H9 (cell line): Measurements from ENCODE around the gene MS4A4A. TPM values are rescaled to one million over a fixed set of nuclear protein-coding genes. Genes with fewer than 3 reads are reported as not detected.

Source experiments
- DNase-seq: peaks from one replicate; pipeline ENCODE4 v3.0.0-alpha.2; 2017
- H2AFZ ChIP-seq: one replicate; pipeline ENCODE4 v1.6.1; 2013; ENCODE audit warnings: mild to moderate bottlenecking, low read length, control low read depth, moderate library complexity
- H2AK5ac ChIP-seq: 2 replicates; pipeline ENCODE4 v1.6.1; 2013; ENCODE audit warnings: low read length, control low read depth, mixed read lengths; ENCODE audit not compliant: insufficient read length
- H2BK120ac ChIP-seq: one replicate; pipeline ENCODE4 v1.6.1; 2013; ENCODE audit warnings: low read depth, mild to moderate bottlenecking, low read length, control low read depth, inconsistent platforms; ENCODE audit not compliant: poor library complexity, severe bottlenecking
- H2BK12ac ChIP-seq: 2 replicates; pipeline ENCODE4 v1.6.1; 2013; ENCODE audit warnings: low read length, control low read depth, mixed read lengths, low read depth; ENCODE audit not compliant: insufficient read length
- H2BK15ac ChIP-seq: 2 replicates; pipeline ENCODE4 v1.6.1; 2013; ENCODE audit warnings: low read depth, low read length, control low read depth
- H2BK20ac ChIP-seq: one replicate; pipeline ENCODE4 v1.6.1; 2013; ENCODE audit warnings: low read depth, mild to moderate bottlenecking, low read length, control low read depth, inconsistent platforms; ENCODE audit not compliant: poor library complexity, severe bottlenecking
- H2BK5ac ChIP-seq: 2 replicates; pipeline ENCODE4 v1.6.1; 2013; ENCODE audit warnings: low read length, control low read depth, mixed read lengths; ENCODE audit not compliant: insufficient read length
- H3K14ac ChIP-seq: 2 replicates; pipeline ENCODE4 v1.6.1; 2013; ENCODE audit warnings: low read length, control low read depth; ENCODE audit not compliant: insufficient read depth
- H3K18ac ChIP-seq: 2 replicates; pipeline ENCODE4 v1.6.1; 2013; ENCODE audit warnings: low read depth, mild to moderate bottlenecking, mixed read lengths, low read length, control low read depth; ENCODE audit not compliant: insufficient read length
- H3K23ac ChIP-seq: 2 replicates; pipeline ENCODE4 v1.6.1; 2013; ENCODE audit warnings: low read length, control low read depth, mixed read lengths, low read depth; ENCODE audit not compliant: insufficient read length
- H3K23me2 ChIP-seq: 2 replicates; pipeline ENCODE4 v1.6.1; 2013; ENCODE audit warnings: low read depth, mild to moderate bottlenecking, mixed read lengths, low read length, control low read depth; ENCODE audit not compliant: insufficient read length, poor library complexity, severe bottlenecking
- H3K27ac ChIP-seq: 2 replicates; pipeline ENCODE4 v1.5.1; 2013; ENCODE audit warnings: low read length, control low read depth, mixed read lengths, low read depth; ENCODE audit not compliant: insufficient read length
- H3K27me3 ChIP-seq: 2 replicates; pipeline ENCODE4 v1.6.1; 2013; ENCODE audit warnings: low read length, control low read depth, inconsistent platforms; ENCODE audit not compliant: insufficient read depth
- H3K4ac ChIP-seq: 2 replicates; pipeline ENCODE4 v1.6.1; 2013; ENCODE audit warnings: low read depth, mild to moderate bottlenecking, control low read depth, inconsistent platforms, low read length, moderate library complexity
- H3K4me1 ChIP-seq: 2 replicates; pipeline ENCODE4 v1.6.1; 2013; ENCODE audit warnings: low read length, control low read depth, inconsistent platforms; ENCODE audit not compliant: insufficient read depth
- H3K4me2 ChIP-seq: 2 replicates; pipeline ENCODE4 v1.6.1; 2013; ENCODE audit warnings: low read length, control low read depth, mixed read lengths; ENCODE audit not compliant: insufficient read length, insufficient read depth
- H3K56ac ChIP-seq: 2 replicates; pipeline ENCODE4 v1.6.1; 2013; ENCODE audit warnings: low read depth, mild to moderate bottlenecking, mixed read lengths, low read length, control low read depth; ENCODE audit not compliant: insufficient read length
- H3K79me1 ChIP-seq: 2 replicates; pipeline ENCODE4 v1.6.1; 2013; ENCODE audit warnings: low read depth, mild to moderate bottlenecking, moderate library complexity, low read length, control low read depth, inconsistent platforms; ENCODE audit not compliant: insufficient read depth, poor library complexity, severe bottlenecking
- H3K79me2 ChIP-seq: 2 replicates; pipeline ENCODE4 v1.6.1; 2013; ENCODE audit warnings: low read length, control low read depth, inconsistent platforms; ENCODE audit not compliant: insufficient read depth
- H3K9ac ChIP-seq: 2 replicates; pipeline ENCODE4 v1.6.1; 2013; ENCODE audit warnings: low read length, control low read depth, mixed read lengths; ENCODE audit not compliant: insufficient read length; ENCODE audit errors: extremely low read depth
- H3K9me3 ChIP-seq: one replicate; pipeline ENCODE4 v1.6.1; 2013; ENCODE audit warnings: low read depth, low read length, inconsistent platforms; ENCODE audit not compliant: control insufficient read depth
- H3T11ph ChIP-seq: one replicate; pipeline ENCODE4 v1.6.1; 2013; ENCODE audit warnings: mild to moderate bottlenecking, low read length, control low read depth, inconsistent platforms
- H4K20me1 ChIP-seq: one replicate; pipeline ENCODE4 v1.6.1; 2013; ENCODE audit not compliant: control insufficient read depth, insufficient read length, insufficient read depth
- H4K5ac ChIP-seq: 2 replicates; pipeline ENCODE4 v1.6.1; 2013; ENCODE audit warnings: low read depth, mild to moderate bottlenecking, mixed read lengths, low read length, control low read depth; ENCODE audit not compliant: insufficient read length
- H4K8ac ChIP-seq: replicated peaks from 2 replicates; pipeline ENCODE4 v1.6.1; 2013; ENCODE audit warnings: low read length, control low read depth, mixed read lengths, low read depth; ENCODE audit not compliant: insufficient read length
- H4K91ac ChIP-seq: 2 replicates; pipeline ENCODE4 v1.6.1; 2013; ENCODE audit warnings: low read depth, mild to moderate bottlenecking, moderate library complexity, mixed read lengths, low read length, control low read depth; ENCODE audit not compliant: insufficient read length
- H3K27ac Mint-ChIP-seq, 3 experiments: 2 replicates in 2 of 3; 3 replicates in 1 of 3; pipeline ENCODE4 v1.8.0; 2020 to 2021; ENCODE audit warnings: mixed read lengths in 3 of 3, mild to moderate bottlenecking in 1 of 3, moderate library complexity in 1 of 3
- H3K27me3 Mint-ChIP-seq: 2 replicates; pipeline ENCODE4 v1.8.0; 2021; ENCODE audit warnings: low read depth, mild to moderate bottlenecking, moderate library complexity, mixed read lengths
- H3K36me3 Mint-ChIP-seq, 3 experiments: 2 replicates in 2 of 3; 3 replicates in 1 of 3; pipeline ENCODE4 v1.8.0; 2020 to 2021; ENCODE audit warnings: low read depth in 3 of 3, mixed read lengths in 3 of 3; ENCODE audit not compliant: insufficient read depth in 1 of 3
- H3K4me1 Mint-ChIP-seq, 2 experiments: 2 replicates each; pipeline ENCODE4 v1.8.0; 2020; ENCODE audit warnings: mixed read lengths in 2 of 2
- H3K4me3 Mint-ChIP-seq, 2 experiments: 2 replicates in 1 of 2; 3 replicates in 1 of 2; pipeline ENCODE4 v1.8.0; 2020 to 2021; ENCODE audit warnings: mild to moderate bottlenecking in 2 of 2, mixed read lengths in 2 of 2, moderate library complexity in 1 of 2
- H3K9me3 Mint-ChIP-seq, 2 experiments: 2 replicates in 1 of 2; 3 replicates in 1 of 2; pipeline ENCODE4 v1.8.0; 2020; ENCODE audit warnings: mild to moderate bottlenecking in 2 of 2, mixed read lengths in 2 of 2, moderate library complexity in 1 of 2
- CTCF ChIP-seq: fragments of 200-600 bp; sonication (generic); conservative IDR thresholded peaks from 3 replicates; pipeline ENCODE4 v1.8.0; 2021; ENCODE audit warnings: antibody characterized with exemption, mild to moderate bottlenecking
- WGBS: extraction: QIAGEN DNeasy Blood & Tissue Kit; methylation state at CpG from one replicate; pipeline ENCODE4 v1.1.7; 2013; ENCODE audit warnings: missing lambda C conversion rate, low lambda C conversion rate, mixed read lengths; ENCODE audit not compliant: insufficient read length; ENCODE audit errors: extremely low coverage; 5-methylcytosine and 5-hydroxymethylcytosine counted together
- total RNA-seq: library from RNA; stranded (reverse); gene quantifications from 2 replicates; pipeline ENCODE4 v1.2.1, GENCODE V29; 2021

The MS4A4A gene
- total RNA-seq, 1 experiment from 2014 or later, result not detected

GRCh38 chr11:60357771-60358170 lies 77.3 kb downstream of the MS4A4A start:
- no peak overlapping the region for H3K18ac ChIP-seq
- no peak overlapping the region for H3K14ac ChIP-seq
- no peak for TF ChIP-seq CTCF
- H2BK15ac ChIP-seq, result no peak overlapping the region
- no peak overlapping the region for H2BK20ac ChIP-seq
- H2AFZ ChIP-seq, result no peak overlapping the region
- no peak overlapping the region for H4K91ac ChIP-seq
- no peak overlapping the region for H3K4me3 Mint-ChIP-seq
- H3K27ac Mint-ChIP-seq, result no peak overlapping the region
- no peak overlapping the region for H3K27ac ChIP-seq
- no peak overlapping the region for H2AK5ac ChIP-seq
- H3K23ac ChIP-seq, result no peak overlapping the region
- H4K20me1 ChIP-seq, result no peaks in the 10 kb centered on the region
- H3K23me2 ChIP-seq, result no peaks in the 10 kb centered on the region
- H4K8ac ChIP-seq, result no peak overlapping the region
- H2BK120ac ChIP-seq, result no peak overlapping the region
- no peaks in the 10 kb centered on the region for H3K4me1 ChIP-seq
- no peak overlapping the region for H2BK12ac ChIP-seq
- peaks cover 33 to 39% of the 10 kb centered on the region in 2 experiments for H3K9me3 Mint-ChIP-seq
- no peak overlapping the region for H3K56ac ChIP-seq
- H3K79me1 ChIP-seq, result no peaks in the 10 kb centered on the region
- peaks cover 27% of the 10 kb centered on the region for H3K9me3 ChIP-seq
- peaks cover 2 to 4% of the 10 kb centered on the region in 2 experiments; a peak in 2 of 4 replicates for H3K4me1 Mint-ChIP-seq
- peaks cover 13 to 42% (median 28%) of the 10 kb centered on the region in 3 experiments for H3K36me3 Mint-ChIP-seq
- WGBS, result no CpG with 5 or more reads among the region's 2 CpGs
- no peak for DNase-seq
- no peak overlapping the region for H3K9ac ChIP-seq
- H2BK5ac ChIP-seq, result no peak overlapping the region
- no peak overlapping the region for H3K4me2 ChIP-seq
- H3K27me3 Mint-ChIP-seq, result no peaks in the 10 kb centered on the region; the same call in 1 of the 2 replicates
- no peaks in the 10 kb centered on the region for H3K79me2 ChIP-seq
- no peaks in the 10 kb centered on the region for H3K27me3 ChIP-seq
- H4K5ac ChIP-seq, result no peak overlapping the region
- no peak overlapping the region for H3K4ac ChIP-seq
- no peak overlapping the region for H3T11ph ChIP-seq

Other genes starting within 250 kb of the MS4A4A start
- gene OOSP2, start 240.3 kb upstream of the MS4A4A start, total RNA-seq, result not detected in 2 replicates
- not detected in 2 replicates for gene MS4A3, start 224.0 kb upstream of the MS4A4A start, total RNA-seq
- gene MS4A2, start 192.0 kb upstream of the MS4A4A start, total RNA-seq, result not detected in 2 replicates
- not detected in 2 replicates for gene MS4A6A, start 97.6 kb upstream of the MS4A4A start, total RNA-seq
- gene MS4A4E, start 37.5 kb upstream of the MS4A4A start, total RNA-seq, result 0.42 TPM in 1 of 2 replicates, not detected in the other
- not detected in 2 replicates for gene MS4A6E, start 46.6 kb downstream of the MS4A4A start, total RNA-seq
- gene MS4A7, start 97.9 kb downstream of the MS4A4A start, total RNA-seq, result not detected in 2 replicates
- gene MS4A14, start 115.8 kb downstream of the MS4A4A start, total RNA-seq, result not detected in 2 replicates
- not detected in 2 replicates for gene MS4A5, start 148.9 kb downstream of the MS4A4A start, total RNA-seq
- not detected in 2 replicates for gene MS4A1, start 175.2 kb downstream of the MS4A4A start, total RNA-seq
- gene MS4A12, start 212.1 kb downstream of the MS4A4A start, total RNA-seq, result not detected in 2 replicates
- not detected in 2 replicates for gene MS4A13, start 234.7 kb downstream of the MS4A4A start, total RNA-seq